Cardiac muscle cell (in vitro differentiated cells and primary cell): ENCODE data around the gene PIK3C2G. TPM values are rescaled to one million over a fixed set of nuclear protein-coding genes. Genes with fewer than 3 reads are reported as not detected.

Experiments
- DNase-seq, 2 donors: peaks; one replicate each; pipeline versions ENCODE4 v3.0.0 to v3.0.0-alpha.2; 2010 to 2017; ENCODE audit warnings: low read depth in 1 of 2, low spot score in 1 of 2
- H3K27ac ChIP-seq: fragments of 200-600 bp; sonication (generic); 2 replicates; pipeline ENCODE4 v1.5.1; 2016
- H3K27me3 ChIP-seq: fragments of 200-600 bp; sonication (generic); 2 replicates; pipeline ENCODE4 v1.6.0; 2016; ENCODE audit warnings: control low read depth
- H3K36me3 ChIP-seq: fragments of 200-600 bp; sonication (generic); 2 replicates; pipeline ENCODE4 v1.5.1; 2016; ENCODE audit warnings: control low read depth
- H3K4me1 ChIP-seq: fragments of 200-600 bp; sonication (generic); 2 replicates; pipeline ENCODE4 v1.8.1; 2017; ENCODE audit warnings: low read depth, mild to moderate bottlenecking, mixed run types
- H3K4me3 ChIP-seq: fragments of 200-600 bp; sonication (generic); 2 replicates; pipeline ENCODE4 v1.5.1; 2016; ENCODE audit warnings: mild to moderate bottlenecking
- H3K9me3 ChIP-seq: fragments of 200-600 bp; sonication (generic); 2 replicates; pipeline ENCODE4 v1.5.1; 2017; ENCODE audit warnings: low read depth, mild to moderate bottlenecking, control low read depth
- CTCF ChIP-seq: IDR thresholded peaks from 2 replicates; pipeline ENCODE4 v1.5.1; 2012; ENCODE audit warnings: low read depth, mild to moderate bottlenecking, low read length
- polyA plus RNA-seq: library from polyadenylated mRNA; unstranded; fragments of >200 nt; fragmentation: Nextera tagmentation; extraction: Ambion mirVana; gene quantifications from 2 replicates; pipeline ENCODE4 v1.2.1, GENCODE V29; 2016
- total RNA-seq: library from RNA; depleted of rRNA; stranded (reverse); fragments of >200 nt; gene quantifications from 2 replicates; pipeline ENCODE4 v1.2.3, GENCODE V29; 2016

Gene PIK3C2G
- total and polyA plus RNA-seq, 2 experiments from 2014 or later, result not detected

- DNase-seq, result no peak
- Histone ChIP-seq H3K4me1 (no peaks in the 10 kb centered on the region), H3K27ac (no peak overlapping the region), H3K27me3 (no peaks in the 10 kb centered on the region), H3K9me3 (no peaks in the 10 kb centered on the region), H3K36me3 (no peaks in the 10 kb centered on the region), H3K4me3 (no peak overlapping the region)
- TF ChIP-seq CTCF, result no peak
Measured at GRCh38 chr12:18653465-18653864, 392.1 kb downstream of the PIK3C2G start.

- no peaks in the 10 kb centered on the region for H3K9me3 ChIP-seq
- DNase-seq, result no peak
- no peaks in the 10 kb centered on the region for H3K27me3 ChIP-seq
- H3K4me3 ChIP-seq, result no peak overlapping the region
- H3K36me3 ChIP-seq, result no peaks in the 10 kb centered on the region
- no peak overlapping the region for H3K27ac ChIP-seq
- H3K4me1 ChIP-seq, result no peaks in the 10 kb centered on the region
- TF ChIP-seq CTCF, result no peak
Measured at GRCh38 chr12:18655351-18655750, 394.0 kb downstream of the PIK3C2G start.

GRCh38 chr12:18658179-18658578 lies 396.9 kb downstream of the PIK3C2G start:
- no peaks in the 10 kb centered on the region for H3K27me3 ChIP-seq
- TF ChIP-seq CTCF, result no peak
- no peak overlapping the region for H3K27ac ChIP-seq
- H3K4me3 ChIP-seq, result no peak overlapping the region
- no peaks in the 10 kb centered on the region for H3K4me1 ChIP-seq
- H3K36me3 ChIP-seq, result no peaks in the 10 kb centered on the region
- H3K9me3 ChIP-seq, result no peaks in the 10 kb centered on the region
- no peak for DNase-seq

- Histone ChIP-seq H3K27ac (no peak overlapping the region), H3K36me3 (no peaks in the 10 kb centered on the region), H3K4me3 (no peak overlapping the region), H3K27me3 (no peaks in the 10 kb centered on the region), H3K9me3 (no peaks in the 10 kb centered on the region), H3K4me1 (no peaks in the 10 kb centered on the region)
- DNase-seq, result no peak
- TF ChIP-seq CTCF, result no peak
Measured at GRCh38 chr12:18658829-18659228, 397.5 kb downstream of the PIK3C2G start.

- Histone ChIP-seq H3K27ac (no peak overlapping the region), H3K9me3 (no peaks in the 10 kb centered on the region), H3K27me3 (no peaks in the 10 kb centered on the region), H3K4me3 (no peak overlapping the region), H3K36me3 (no peaks in the 10 kb centered on the region), H3K4me1 (no peaks in the 10 kb centered on the region)
- no peak for TF ChIP-seq CTCF
- no peak for DNase-seq
Measured at GRCh38 chr12:18676141-18676540, 414.8 kb downstream of the PIK3C2G start.
